Adrenal gland (tissue), 5 donors: ENCODE results near the gene NACA2.

Experiments
- CTCF ChIP-seq, 6 experiments: fragments of 450-650 bp in 4 of 6; fragments of 200-600 bp in 2 of 6; sonication (generic) in 1 of 6; IDR thresholded peaks; 1 replicate in 5 of 6; 2 replicates in 1 of 6; pipeline versions ENCODE4 v1.5.1 to v1.8.0; 2016 to 2021; ENCODE audit warnings: antibody characterized with exemption in 6 of 6, mild to moderate bottlenecking in 2 of 6, moderate library complexity in 1 of 6
- POLR2A ChIP-seq, 2 donors: fragments of 450-650 bp; IDR thresholded peaks; one replicate each; pipeline ENCODE4 v1.6.1; 2017; ENCODE audit warnings: antibody characterized with exemption in 2 of 2, mild to moderate bottlenecking in 2 of 2, moderate library complexity in 1 of 2
- donor health status: DM: no; HTN: no; CAD: no.

GRCh38 chr17:61597607-61598006, 6.6 kb upstream of the NACA2 start:
- TF ChIP-seq CTCF (IDR thresholded peaks at IDR 0.05): no peak
- TF ChIP-seq POLR2A (IDR thresholded peaks at IDR 0.05): no peak
